ENCODE data around the gene PRTG. TPM values are rescaled to one million over a fixed set of nuclear protein-coding genes. Genes with fewer than 3 reads are reported as not detected.

PRTG gene
- total RNA-seq, 6 experiments from 2014 or later = 0.06 to 0.22 (median 0.12) TPM

DNA sequence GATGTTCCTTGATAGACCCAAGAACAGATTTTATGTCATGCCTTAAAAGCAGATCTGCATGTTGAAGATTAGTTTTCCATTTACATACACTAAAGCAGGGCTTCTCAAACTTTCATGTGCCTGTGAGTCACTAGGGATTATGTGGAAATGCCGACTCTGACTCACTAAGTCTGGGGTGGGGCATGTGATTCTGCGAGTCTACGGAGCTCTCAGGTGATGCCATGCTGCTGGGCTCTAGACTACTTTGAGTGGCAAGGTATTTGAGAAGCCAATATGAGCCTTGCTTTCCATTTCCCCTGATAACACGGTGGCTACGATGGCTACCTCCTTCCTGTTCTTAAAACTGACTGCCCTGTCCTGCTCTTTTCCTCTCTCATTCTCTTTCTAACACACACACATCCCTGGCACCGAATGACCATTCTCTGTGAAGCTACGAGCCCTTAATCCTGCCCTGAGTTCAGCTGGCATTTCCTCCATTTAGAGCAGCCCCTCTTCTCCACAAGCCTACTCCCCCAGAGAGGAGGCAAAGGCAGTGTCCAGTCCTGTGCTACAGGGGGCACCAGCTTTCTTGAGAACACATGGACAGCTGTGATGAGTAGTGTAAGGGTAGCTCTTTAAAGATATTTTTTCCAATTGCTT is 115.1 kb downstream of the PRTG start:
- DNase-seq (no peak), ATAC-seq (no peak)
- Histone ChIP-seq H3K4me3 (no peak overlapping the region), H3K9me3 (no peaks in the 10 kb centered on the region), H3K4me1 (no peaks in the 10 kb centered on the region), H3K27ac (no peak overlapping the region), H3K27me3 (no peaks in the 10 kb centered on the region), H3K36me3 (no peaks in the 10 kb centered on the region)
- no peak for TF ChIP-seq POLR2A (IDR thresholded peaks at IDR 0.05)
- TF ChIP-seq, protein P1, sequence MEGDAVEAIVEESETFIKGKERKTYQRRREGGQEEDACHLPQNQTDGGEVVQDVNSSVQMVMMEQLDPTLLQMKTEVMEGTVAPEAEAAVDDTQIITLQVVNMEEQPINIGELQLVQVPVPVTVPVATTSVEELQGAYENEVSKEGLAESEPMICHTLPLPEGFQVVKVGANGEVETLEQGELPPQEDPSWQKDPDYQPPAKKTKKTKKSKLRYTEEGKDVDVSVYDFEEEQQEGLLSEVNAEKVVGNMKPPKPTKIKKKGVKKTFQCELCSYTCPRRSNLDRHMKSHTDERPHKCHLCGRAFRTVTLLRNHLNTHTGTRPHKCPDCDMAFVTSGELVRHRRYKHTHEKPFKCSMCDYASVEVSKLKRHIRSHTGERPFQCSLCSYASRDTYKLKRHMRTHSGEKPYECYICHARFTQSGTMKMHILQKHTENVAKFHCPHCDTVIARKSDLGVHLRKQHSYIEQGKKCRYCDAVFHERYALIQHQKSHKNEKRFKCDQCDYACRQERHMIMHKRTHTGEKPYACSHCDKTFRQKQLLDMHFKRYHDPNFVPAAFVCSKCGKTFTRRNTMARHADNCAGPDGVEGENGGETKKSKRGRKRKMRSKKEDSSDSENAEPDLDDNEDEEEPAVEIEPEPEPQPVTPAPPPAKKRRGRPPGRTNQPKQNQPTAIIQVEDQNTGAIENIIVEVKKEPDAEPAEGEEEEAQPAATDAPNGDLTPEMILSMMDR (IDR thresholded peaks at IDR 0.05) = no peak
- WGBS (ENCODE audit: insufficient coverage, low coverage, low lambda C conversion rate, missing lambda C conversion rate) = 68% methylated on average over 6 of the region's 7 CpGs
- intact Hi-C loops (cut with DNase I) = no loop called here

DNA sequence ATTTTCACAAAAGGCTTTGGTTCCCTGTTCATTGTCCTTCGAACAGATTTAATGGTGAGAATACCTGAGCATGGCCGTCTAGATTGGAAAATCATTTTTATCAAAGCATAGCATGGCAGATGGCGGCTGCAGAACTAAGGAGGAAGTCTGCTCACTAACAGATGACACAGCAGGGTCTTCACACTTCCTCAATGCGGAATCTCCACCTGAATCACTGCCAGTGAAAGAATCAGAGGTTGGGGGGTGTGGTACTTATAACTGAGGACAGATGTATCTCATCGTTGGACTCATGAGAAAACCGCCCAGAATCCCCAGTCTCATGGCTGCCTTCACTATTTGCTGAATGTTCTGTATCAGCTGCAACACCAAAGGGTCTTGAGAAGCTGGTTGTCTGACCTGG is 123.2 kb downstream of the PRTG start:
- Histone ChIP-seq H3K27ac (no peak overlapping the region), H3K4me1 (no peaks in the 10 kb centered on the region), H3K9me3 (no peaks in the 10 kb centered on the region), H3K36me3 (no peaks in the 10 kb centered on the region), H3K4me3 (no peak overlapping the region), H3K27me3 (no peaks in the 10 kb centered on the region)
- ATAC-seq = no peak
- no peak for DNase-seq
- intact Hi-C loops (cut with DNase I) = no loop called here
- TF ChIP-seq, protein P1 (IDR thresholded peaks at IDR 0.05) = no peak
- TF ChIP-seq POLR2A (IDR thresholded peaks at IDR 0.05) = no peak
- WGBS (ENCODE audit: insufficient coverage, low coverage, low lambda C conversion rate, missing lambda C conversion rate) = 42% methylated on average over 4 of the region's 6 CpGs

GRCh38 chr15:55618387-55618786 is 124.6 kb downstream of the PRTG start:
- TF ChIP-seq POLR2A (IDR thresholded peaks at IDR 0.05) = no peak
- TF ChIP-seq, protein P1 (IDR thresholded peaks at IDR 0.05) = no peak
- Histone ChIP-seq H3K4me1 (no peaks in the 10 kb centered on the region), H3K36me3 (no peaks in the 10 kb centered on the region), H3K27me3 (no peaks in the 10 kb centered on the region), H3K4me3 (no peak overlapping the region), H3K9me3 (no peaks in the 10 kb centered on the region), H3K27ac (no peak overlapping the region)
- 65% methylated on average over 4 of the region's 4 CpGs for WGBS (ENCODE audit: insufficient coverage, low coverage, low lambda C conversion rate, missing lambda C conversion rate)
- DNase-seq = no peak
- intact Hi-C loops (cut with DNase I) = no loop called here
- ATAC-seq = no peak

GRCh38 chr15:55615445-55615844 is 127.5 kb downstream of the PRTG start:
- Histone ChIP-seq H3K4me1 (no peaks in the 10 kb centered on the region), H3K27ac (no peak overlapping the region), H3K36me3 (no peaks in the 10 kb centered on the region), H3K27me3 (no peaks in the 10 kb centered on the region), H3K9me3 (no peaks in the 10 kb centered on the region), H3K4me3 (no peak overlapping the region)
- intact Hi-C loops (cut with DNase I) = no loop called here
- DNase-seq (no peak), ATAC-seq (no peak)
- WGBS (ENCODE audit: insufficient coverage, low coverage, low lambda C conversion rate, missing lambda C conversion rate) = 65% methylated on average over 1 of the region's 1 CpG
- no peak for TF ChIP-seq POLR2A (IDR thresholded peaks at IDR 0.05)
- TF ChIP-seq, protein P1 (IDR thresholded peaks at IDR 0.05) = no peak
